PC-3 (cell line): ENCODE measurements around the gene PTPRD. TPM values are rescaled to one million over a fixed set of nuclear protein-coding genes. Genes with fewer than 3 reads are reported as not detected.

Experiments
- ATAC-seq: fragments of 200-7000 bp; cut with Tn5 transposase; 2 replicates; pipeline ENCODE4 v1.9.1; 2020; ENCODE audit warnings: mild to moderate bottlenecking, moderate library complexity
- BruUV-seq: library from RNA; stranded (reverse); fragments of 400-500 nt; replicated peaks from 2 replicates; lab custom pipeline; 2021; lab: Mats Ljungman, UMichigan
- CTCF ChIA-PET: fragments of 300-600 bp; sonication (Branson Sonifier 250); formaldehyde crosslinking; loops from one replicate; lab custom pipeline; 2022; ENCODE audit warnings: antibody characterized with exemption; lab: Charles Lee
- POLR2A ChIA-PET: fragments of 300-600 bp; sonication (Branson Sonifier 250); formaldehyde crosslinking; loops from one replicate; lab custom pipeline; 2022; ENCODE audit warnings: antibody characterized with exemption; ENCODE audit not compliant: unreplicated experiment; lab: Charles Lee
- DNase-seq: peaks from one replicate; pipeline ENCODE4 v3.0.0-alpha.2; 2015
- H2AFZ ChIP-seq: fragments of 300-600 bp; sonication (generic); 2 replicates; pipeline ENCODE4 v1.6.0; 2016; ENCODE audit warnings: antibody characterized with exemption, low read length
- H3F3A ChIP-seq: fragments of 300-600 bp; sonication (generic); one replicate; pipeline ENCODE4 v1.6.0; 2017; ENCODE audit warnings: antibody characterized with exemption, low read length, control low read depth, mild to moderate bottlenecking; ENCODE audit not compliant: unreplicated experiment
- H3K27ac ChIP-seq: fragments of 300-600 bp; sonication (generic); 2 replicates; pipeline ENCODE4 v1.5.1; 2016; ENCODE audit warnings: mild to moderate bottlenecking, low read length
- H3K27me3 ChIP-seq: fragments of 300-600 bp; sonication (generic); 2 replicates; pipeline ENCODE4 v1.6.1; 2016; ENCODE audit warnings: low read length, mixed read lengths
- H3K36me3 ChIP-seq: fragments of 300-600 bp; sonication (generic); 2 replicates; pipeline ENCODE4 v1.6.1; 2016; ENCODE audit warnings: low read depth, mixed run types, low read length, mixed read lengths
- H3K4me1 ChIP-seq: fragments of 300-600 bp; sonication (generic); 2 replicates; pipeline ENCODE4 v1.5.1; 2016; ENCODE audit warnings: low read length; ENCODE audit not compliant: insufficient read depth
- H3K4me2 ChIP-seq: fragments of 300-600 bp; sonication (generic); 2 replicates; pipeline ENCODE4 v1.6.0; 2016; ENCODE audit warnings: low read length
- H3K4me3 ChIP-seq: fragments of 300-600 bp; sonication (generic); 2 replicates; pipeline ENCODE4 v1.5.1; 2016; ENCODE audit warnings: mild to moderate bottlenecking, low read length, mixed read lengths
- H3K79me2 ChIP-seq: fragments of 300-600 bp; sonication (generic); 2 replicates; pipeline ENCODE4 v1.6.1; 2017; ENCODE audit warnings: low read length, mixed read lengths
- H3K9ac ChIP-seq: fragments of 300-600 bp; sonication (generic); 2 replicates; pipeline ENCODE4 v1.6.0; 2016; ENCODE audit warnings: mild to moderate bottlenecking, low read length
- H3K9me2 ChIP-seq: fragments of 300-600 bp; sonication (generic); replicated peaks from 2 replicates; pipeline ENCODE4 v1.6.1; 2016; ENCODE audit warnings: mixed run types, low read length, mixed read lengths
- H3K9me3 ChIP-seq: fragments of 300-600 bp; sonication (generic); 2 replicates; pipeline ENCODE4 v1.6.1; 2016; ENCODE audit warnings: low read length, mixed read lengths
- H4K20me1 ChIP-seq: fragments of 300-600 bp; sonication (generic); 2 replicates; pipeline ENCODE4 v1.6.1; 2016; ENCODE audit warnings: low read length, mixed read lengths
- CTCF ChIP-seq: fragments of 300-600 bp; sonication (generic); conservative IDR thresholded peaks from 2 replicates; pipeline ENCODE4 v1.5.1; 2017; ENCODE audit warnings: antibody characterized with exemption, low read depth, mild to moderate bottlenecking, low read length
- EZH2 ChIP-seq: fragments of 300-600 bp; sonication (generic); IDR thresholded peaks from one replicate; pipeline ENCODE4 v1.6.1; 2017; ENCODE audit warnings: antibody characterized with exemption, mild to moderate bottlenecking, low read length; ENCODE audit not compliant: unreplicated experiment
- EZH2phosphoT487 ChIP-seq: fragments of 300-600 bp; sonication (generic); IDR thresholded peaks from 2 replicates; pipeline ENCODE4 v1.6.1; 2018; ENCODE audit warnings: mild to moderate bottlenecking, antibody characterized with exemption, low read length, borderline replicate concordance
- intact Hi-C: fragments of 100-400 bp; cut with micrococcal nuclease; formaldehyde crosslinking; loops from 2 replicates; pipeline ENCODE4 v1.9.0; 2023
- total RNA-seq: library from RNA; depleted of rRNA; stranded (reverse); fragments of >200 nt; gene quantifications from 2 replicates; pipeline ENCODE4 v1.2.3, GENCODE V29; 2014

The PTPRD gene
- total RNA-seq, 1 experiment from 2014 or later, result not detected

- H3K9me2 ChIP-seq, result no peaks in the 10 kb centered on the region
- ATAC-seq (no peak), DNase-seq (no peak)
- BruUV-seq, result no TSS peak
- H3K36me3 ChIP-seq, result no peaks in the 10 kb centered on the region
- no peaks in the 10 kb centered on the region for H3F3A ChIP-seq
- H3K9ac ChIP-seq, result no peak overlapping the region
- H2AFZ ChIP-seq, result no peak overlapping the region
- ChIA-PET POLR2A (no interaction called here), CTCF (no interaction called here)
- no peaks in the 10 kb centered on the region for H3K9me3 ChIP-seq
- no peak overlapping the region for H3K4me2 ChIP-seq
- TF ChIP-seq EZH2, result no peak
- TF ChIP-seq EZH2phosphoT487, result no peak
- TF ChIP-seq CTCF, result no peak
- no peaks in the 10 kb centered on the region for H3K79me2 ChIP-seq
- no peak overlapping the region for H3K27ac ChIP-seq
- intact Hi-C loops, result no loop called here
- H3K27me3 ChIP-seq, result no peaks in the 10 kb centered on the region
- no peaks in the 10 kb centered on the region for H4K20me1 ChIP-seq
- no peak overlapping the region for H3K4me3 ChIP-seq
- H3K4me1 ChIP-seq, result no peaks in the 10 kb centered on the region
Observed at GRCh38 chr9:9862235-9862810, 750.5 kb downstream of the PTPRD start.

- H4K20me1 ChIP-seq, result no peaks in the 10 kb centered on the region
- H3K27ac ChIP-seq, result no peak overlapping the region
- H3K9ac ChIP-seq, result no peak overlapping the region
- TF ChIP-seq EZH2 (no peak), EZH2phosphoT487 (no peak), CTCF (no peak)
- no peaks in the 10 kb centered on the region for H3K4me1 ChIP-seq
- intact Hi-C loops, result no loop called here
- H3K4me3 ChIP-seq, result no peak overlapping the region
- H3F3A ChIP-seq, result no peaks in the 10 kb centered on the region
- H3K36me3 ChIP-seq, result no peaks in the 10 kb centered on the region
- ChIA-PET POLR2A (no interaction called here), CTCF (no interaction called here)
- DNase-seq (no peak), ATAC-seq (no peak)
- H3K9me3 ChIP-seq, result no peaks in the 10 kb centered on the region
- no peak overlapping the region for H2AFZ ChIP-seq
- BruUV-seq, result no TSS peak
- H3K9me2 ChIP-seq, result no peaks in the 10 kb centered on the region
- no peaks in the 10 kb centered on the region for H3K27me3 ChIP-seq
- no peak overlapping the region for H3K4me2 ChIP-seq
- H3K79me2 ChIP-seq, result no peaks in the 10 kb centered on the region
Observed at GRCh38 chr9:9855177-9856078, 757.4 kb downstream of the PTPRD start.

DNA sequence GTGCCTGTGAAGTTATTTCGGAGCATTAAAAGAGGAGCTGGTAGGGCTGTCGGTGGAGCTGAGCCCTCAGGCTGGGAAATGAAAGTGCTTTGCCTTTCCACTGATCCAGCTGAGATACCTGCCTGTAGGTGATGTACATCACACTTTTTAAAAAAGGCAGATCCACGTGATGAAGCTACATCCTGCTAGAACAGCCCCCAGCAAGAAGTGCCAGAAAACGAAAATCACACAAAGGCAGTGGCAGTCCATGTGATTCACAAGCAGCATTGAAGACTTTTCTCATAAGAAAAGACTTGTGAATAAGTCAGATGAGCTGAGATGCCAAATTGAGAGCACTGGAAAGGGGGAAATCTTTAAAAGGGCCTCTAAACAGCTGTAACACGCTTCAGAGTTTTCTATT is 765.1 kb downstream of the PTPRD start:
- no peaks in the 10 kb centered on the region for H3K9me2 ChIP-seq
- no peak overlapping the region for H3K27ac ChIP-seq
- no peak overlapping the region for H3K9ac ChIP-seq
- H3K4me1 ChIP-seq, result no peaks in the 10 kb centered on the region
- H3F3A ChIP-seq, result no peaks in the 10 kb centered on the region
- intact Hi-C loops, result no loop called here
- no peaks in the 10 kb centered on the region for H3K79me2 ChIP-seq
- H3K36me3 ChIP-seq, result no peaks in the 10 kb centered on the region
- no peaks in the 10 kb centered on the region for H4K20me1 ChIP-seq
- BruUV-seq, result no TSS peak
- TF ChIP-seq EZH2, result no peak
- TF ChIP-seq EZH2phosphoT487, result no peak
- TF ChIP-seq CTCF, result no peak
- POLR2A ChIA-PET, result interaction anchor here (0.6 kb wide), 1 partner anchor 36 kb away, joined by 5 read pairs; no protein-coding TSS in a partner anchor
- H3K4me2 ChIP-seq, result no peak overlapping the region
- H3K9me3 ChIP-seq, result no peaks in the 10 kb centered on the region
- ATAC-seq, result no peak
- CTCF ChIA-PET, result no interaction called here
- no peak overlapping the region for H3K4me3 ChIP-seq
- H2AFZ ChIP-seq, result no peak overlapping the region
- H3K27me3 ChIP-seq, result no peaks in the 10 kb centered on the region
- DNase-seq, result no peak
